Measurements from ENCODE around the gene VNN1.
"Not testable (repeated sequence)": the region's sequence is repeated elsewhere in the genome, so short reads cannot be mapped to it uniquely, and the experiment has no call there.

Gene VNN1

DNA sequence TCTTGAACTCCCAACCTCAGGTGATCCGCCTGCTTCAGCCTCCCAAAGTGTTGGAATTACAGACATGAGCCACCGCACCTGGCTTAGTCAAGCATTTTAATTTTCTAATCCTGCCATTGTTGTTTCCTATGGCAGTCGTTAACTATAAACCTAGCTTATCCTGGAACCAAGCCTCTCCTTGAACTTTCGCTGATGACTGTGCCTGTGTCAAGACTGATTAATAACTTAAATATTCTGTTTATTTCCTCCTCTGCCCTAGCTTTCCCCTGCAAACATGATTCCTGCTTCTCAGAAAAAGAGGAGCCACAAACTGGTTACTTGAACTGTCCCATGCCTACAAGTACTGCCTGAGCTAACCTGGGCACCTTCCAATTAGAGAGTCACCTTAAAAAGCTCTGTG is 1.5 kb downstream of the VNN1 start:
- in situ Hi-C loops (cut with MboI; ENCODE audit: low sequenced_read_pairs), result no loop called here

DNA sequence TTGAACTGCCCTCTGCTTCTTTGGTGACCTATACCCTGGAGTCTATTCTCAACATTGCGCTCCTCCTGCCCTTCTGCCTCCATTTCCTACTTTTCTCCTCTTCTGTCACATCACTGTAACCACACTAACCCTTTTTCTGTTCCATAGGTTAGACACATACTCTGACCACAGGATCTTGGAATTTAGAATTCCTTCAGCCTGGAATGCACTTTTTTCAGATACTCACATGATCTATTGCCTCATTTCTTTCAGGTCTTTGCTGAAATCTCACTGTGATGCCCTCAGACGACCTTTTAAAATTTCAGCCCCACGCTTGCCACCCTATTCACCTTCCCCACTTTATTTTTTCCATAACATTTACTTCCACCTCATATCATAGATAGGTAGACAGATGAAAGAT is 5.1 kb downstream of the VNN1 start:
- Histone ChIP-seq H3K36me3 (replicated peaks) (no peaks in the 10 kb centered on the region), H3K27me3 (ENCODE audit: low read depth) (0 out of 2 replicates have a peak, but pooled peaks cover 5% of the 10 kb centered on the region), H3K9me3 (no peaks in the 10 kb centered on the region), H3K4me1 (no peaks in the 10 kb centered on the region), H3K4me3 (no peak overlapping the region)
- in situ Hi-C loops (cut with MboI; ENCODE audit: low sequenced_read_pairs), result no loop called here
- DNase-seq (ENCODE audit: low spot score in 2 of 2), result no peak

More for the DNA sequence above, 1.5 kb downstream of the VNN1 start:
- Histone ChIP-seq H3K9me3 (no peaks in the 10 kb centered on the region), H3K4me3 (no peak overlapping the region), H3K4me1 (no peaks in the 10 kb centered on the region; the same call in 1 of the 2 replicates), H3K36me3 (replicated peaks) (no peaks in the 10 kb centered on the region), H3K27me3 (ENCODE audit: low read depth) (0 out of 2 replicates have a peak, but pooled peaks cover 2% of the 10 kb centered on the region)
- DNase-seq (ENCODE audit: low spot score in 2 of 2), result no peak

DNA sequence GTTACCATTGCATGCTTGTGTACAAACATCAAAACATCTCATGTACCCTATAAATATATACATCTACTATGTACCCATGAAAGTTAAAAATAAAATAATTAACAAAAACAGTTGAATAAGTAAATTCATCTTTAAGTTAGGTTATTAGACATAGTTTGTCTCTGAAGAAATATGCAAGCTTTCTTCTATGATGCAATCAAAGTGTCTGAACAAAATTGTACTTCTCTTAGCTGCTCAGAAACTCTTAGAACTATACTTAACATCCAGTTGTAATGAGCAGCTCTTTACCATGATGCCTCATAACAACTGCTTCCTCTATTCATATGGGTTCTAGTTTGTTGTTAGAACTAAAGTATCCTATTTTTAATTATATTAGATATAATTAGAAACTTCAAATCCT is 5.9 kb downstream of the VNN1 start:
- H3K36me3 ChIP-seq (replicated peaks), result no peaks in the 10 kb centered on the region
- H3K4me1 ChIP-seq, result no peaks in the 10 kb centered on the region
- in situ Hi-C loops (cut with MboI; ENCODE audit: low sequenced_read_pairs), result no loop called here
- H3K9me3 ChIP-seq, result no peaks in the 10 kb centered on the region
- 0 out of 2 replicates have a peak, but pooled peaks cover 5% of the 10 kb centered on the region for H3K27me3 ChIP-seq (ENCODE audit: low read depth)
- no peak for DNase-seq (ENCODE audit: low spot score in 2 of 2)
- H3K4me3 ChIP-seq, result no peak overlapping the region

DNA sequence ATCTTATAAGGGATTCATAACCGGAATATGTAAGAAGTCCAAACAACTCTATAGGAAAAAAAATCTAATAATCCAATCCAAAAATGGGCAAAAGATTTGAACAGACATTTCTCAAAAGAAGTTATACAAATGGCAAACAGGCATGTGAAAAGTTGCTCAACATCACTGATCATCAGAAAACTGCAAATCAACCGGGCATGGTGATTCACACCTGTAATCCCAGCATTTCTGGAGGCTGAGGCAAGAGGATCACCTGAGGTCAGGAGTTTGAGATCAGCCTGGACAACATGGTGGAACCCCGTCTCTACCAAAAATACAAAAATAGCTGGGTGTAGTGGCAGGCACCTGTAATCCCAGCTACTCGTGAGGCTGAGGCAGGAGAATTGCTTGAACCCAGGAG is 7.1 kb downstream of the VNN1 start:
- H3K4me3 ChIP-seq; H3K36me3 ChIP-seq (replicated peaks); in situ Hi-C loops (cut with MboI; ENCODE audit: low sequenced_read_pairs); H3K4me1 ChIP-seq; DNase-seq (ENCODE audit: low spot score in 2 of 2); H3K27me3 ChIP-seq (ENCODE audit: low read depth); H3K9me3 ChIP-seq: not testable (repeated sequence)

DNA sequence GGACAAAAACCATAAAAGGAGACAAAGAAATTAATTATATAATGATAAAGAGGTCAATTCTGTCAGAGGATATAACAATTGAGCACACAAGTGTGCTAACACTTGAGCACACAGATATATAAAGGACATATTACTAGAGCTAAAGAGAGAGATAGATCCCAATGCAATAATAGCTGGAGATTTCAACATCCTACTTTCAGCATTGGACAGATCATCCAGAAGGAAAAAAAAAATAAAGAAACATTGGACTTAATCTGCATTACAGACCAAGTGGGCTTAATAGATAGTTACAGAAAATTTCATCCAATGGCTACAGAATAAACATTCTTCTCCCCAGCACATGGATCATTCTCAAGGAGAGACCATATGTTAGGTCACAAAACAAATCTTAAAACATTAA is 9.9 kb downstream of the VNN1 start:
- no peaks in the 10 kb centered on the region for H3K4me1 ChIP-seq
- no peak overlapping the region for H3K4me3 ChIP-seq
- in situ Hi-C loops (cut with MboI; ENCODE audit: low sequenced_read_pairs), result no loop called here
- H3K36me3 ChIP-seq (replicated peaks), result no peaks in the 10 kb centered on the region
- H3K9me3 ChIP-seq, result no peaks in the 10 kb centered on the region
- H3K27me3 ChIP-seq (ENCODE audit: low read depth), result 0 out of 2 replicates have a peak, but pooled peaks cover 8% of the 10 kb centered on the region
- DNase-seq (ENCODE audit: low spot score in 2 of 2), result no peak

DNA sequence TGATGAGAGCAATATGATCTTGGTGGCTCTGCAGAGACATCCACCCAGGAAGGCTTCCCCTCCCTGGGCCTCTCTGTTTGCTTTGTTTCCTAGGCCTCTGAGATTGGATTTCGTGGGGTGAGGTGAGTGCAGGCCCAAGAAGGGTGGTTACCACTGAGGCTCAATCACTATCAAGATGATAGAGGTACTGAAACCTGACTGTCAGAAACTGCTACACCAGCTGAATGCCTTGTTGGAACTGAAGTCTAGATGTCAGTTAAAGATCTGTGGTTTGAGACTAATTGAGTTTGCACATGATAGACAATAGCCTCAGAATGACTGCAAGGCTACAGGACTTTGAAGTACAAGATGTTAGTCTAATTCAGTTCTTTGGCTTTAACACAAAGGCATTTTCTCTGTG is 15.2 kb downstream of the VNN1 start:
- no peak overlapping the region for H3K4me3 ChIP-seq
- H3K4me1 ChIP-seq, result no peaks in the 10 kb centered on the region
- no peaks in the 10 kb centered on the region for H3K9me3 ChIP-seq
- in situ Hi-C loops (cut with MboI; ENCODE audit: low sequenced_read_pairs), result no loop called here
- DNase-seq (ENCODE audit: low spot score in 2 of 2), result no peak
- H3K36me3 ChIP-seq (replicated peaks), result no peaks in the 10 kb centered on the region
- 0 out of 2 replicates have a peak, but pooled peaks cover 3% of the 10 kb centered on the region for H3K27me3 ChIP-seq (ENCODE audit: low read depth)

DNA sequence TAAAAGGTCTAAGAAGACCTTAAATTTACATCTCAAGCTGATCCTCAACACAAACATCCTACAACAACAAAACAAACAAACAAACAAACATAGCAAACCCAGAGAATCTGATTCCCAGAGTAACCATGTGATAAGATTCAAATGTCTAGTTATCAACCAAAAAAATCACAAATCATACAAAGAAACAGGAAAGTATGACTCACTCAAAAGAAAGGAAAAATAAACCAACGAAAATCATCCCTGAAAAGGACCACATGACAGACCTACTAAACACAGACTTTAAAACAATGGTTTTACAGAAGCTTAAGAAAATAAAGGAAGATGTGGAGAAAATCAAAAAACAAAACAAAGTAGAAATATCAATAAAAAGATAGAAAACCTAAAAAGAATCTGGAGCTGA is 18.1 kb downstream of the VNN1 start:
- in situ Hi-C loops (cut with MboI; ENCODE audit: low sequenced_read_pairs), result no loop called here
- DNase-seq (ENCODE audit: low spot score in 2 of 2), result no peak
- Histone ChIP-seq H3K4me3 (no peak overlapping the region), H3K4me1 (no peaks in the 10 kb centered on the region), H3K36me3 (replicated peaks) (no peaks in the 10 kb centered on the region), H3K9me3 (no peaks in the 10 kb centered on the region), H3K27me3 (ENCODE audit: low read depth) (0 out of 2 replicates have a peak, but pooled peaks cover 3% of the 10 kb centered on the region)

DNA sequence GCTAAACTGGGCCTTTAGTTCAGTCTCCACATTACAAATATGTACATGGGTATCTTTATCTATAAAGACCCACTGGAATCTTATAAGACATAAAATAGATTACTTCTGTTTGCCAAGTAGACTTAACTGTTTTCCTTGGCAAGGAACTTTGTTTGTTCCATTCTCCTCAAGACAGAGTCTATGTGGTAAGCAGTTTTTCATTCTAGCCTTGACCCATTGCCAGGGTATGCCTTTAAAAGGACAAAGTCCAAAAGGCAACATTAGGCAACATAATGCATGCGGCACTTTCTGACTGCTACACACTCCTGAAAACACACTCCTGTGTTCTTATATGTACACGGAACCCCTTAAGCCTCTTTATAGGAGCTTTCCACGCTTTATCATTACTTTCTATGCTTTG is 20.4 kb downstream of the VNN1 start:
- H3K4me3 ChIP-seq, result no peak overlapping the region
- no peak for DNase-seq (ENCODE audit: low spot score in 2 of 2)
- in situ Hi-C loops (cut with MboI; ENCODE audit: low sequenced_read_pairs), result no loop called here
- H3K27me3 ChIP-seq (ENCODE audit: low read depth), result 0 out of 2 replicates have a peak, but pooled peaks cover 2% of the 10 kb centered on the region
- no peaks in the 10 kb centered on the region for H3K36me3 ChIP-seq (replicated peaks)
- no peaks in the 10 kb centered on the region for H3K4me1 ChIP-seq
- no peaks in the 10 kb centered on the region for H3K9me3 ChIP-seq

DNA sequence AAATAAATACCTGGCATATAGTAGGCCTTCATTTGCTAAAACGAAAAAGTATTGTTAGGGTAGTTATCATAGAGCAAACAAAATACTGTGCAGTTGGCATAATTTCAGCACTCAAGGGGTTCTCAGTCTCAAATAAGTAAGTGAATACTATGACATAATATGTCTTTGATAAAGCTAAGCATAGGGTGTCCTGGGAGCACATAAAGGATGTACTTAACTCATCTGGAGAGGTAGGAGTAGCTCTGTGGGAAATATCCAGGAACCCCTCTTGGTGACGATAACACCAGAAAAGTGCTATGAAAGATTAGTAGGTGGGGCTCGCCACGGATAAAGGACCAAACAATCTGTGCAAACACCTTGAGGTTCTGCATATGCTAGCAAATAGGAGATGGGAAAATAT is 23.2 kb downstream of the VNN1 start:
- H3K27me3 ChIP-seq (ENCODE audit: low read depth), result peaks cover 12% of the 10 kb centered on the region; the same call in 1 of the 2 replicates
- in situ Hi-C loops (cut with MboI; ENCODE audit: low sequenced_read_pairs), result no loop called here
- no peaks in the 10 kb centered on the region for H3K4me1 ChIP-seq
- H3K36me3 ChIP-seq (replicated peaks), result no peaks in the 10 kb centered on the region
- DNase-seq (ENCODE audit: low spot score in 2 of 2), result no peak
- H3K4me3 ChIP-seq, result no peak overlapping the region
- no peaks in the 10 kb centered on the region for H3K9me3 ChIP-seq

DNA sequence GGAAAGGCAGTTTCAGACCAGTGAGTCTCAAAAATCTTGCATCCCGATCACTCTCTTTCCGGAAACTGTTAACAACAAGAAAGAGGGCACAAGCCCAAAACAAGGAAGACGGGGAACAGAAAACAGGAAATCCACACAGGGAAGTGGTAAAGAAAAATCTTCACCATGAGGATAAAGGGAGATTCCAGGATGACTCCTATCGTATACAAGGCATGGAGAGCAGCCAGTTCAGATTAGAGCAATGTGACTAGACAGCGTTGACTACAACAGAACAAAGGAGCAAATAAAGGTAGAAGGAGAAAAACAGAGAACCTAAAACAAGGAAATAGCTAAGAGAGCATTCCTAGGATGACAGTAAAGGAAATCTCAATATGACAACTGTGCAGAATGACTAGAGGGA is 26.5 kb downstream of the VNN1 start:
- Histone ChIP-seq H3K36me3 (replicated peaks) (no peaks in the 10 kb centered on the region), H3K27me3 (ENCODE audit: low read depth) (peaks cover 12% of the 10 kb centered on the region; the same call in 1 of the 2 replicates), H3K4me1 (no peaks in the 10 kb centered on the region), H3K9me3 (no peaks in the 10 kb centered on the region), H3K4me3 (no peak overlapping the region)
- no peak for DNase-seq (ENCODE audit: low spot score in 2 of 2)
- in situ Hi-C loops (cut with MboI; ENCODE audit: low sequenced_read_pairs), result no loop called here

DNA sequence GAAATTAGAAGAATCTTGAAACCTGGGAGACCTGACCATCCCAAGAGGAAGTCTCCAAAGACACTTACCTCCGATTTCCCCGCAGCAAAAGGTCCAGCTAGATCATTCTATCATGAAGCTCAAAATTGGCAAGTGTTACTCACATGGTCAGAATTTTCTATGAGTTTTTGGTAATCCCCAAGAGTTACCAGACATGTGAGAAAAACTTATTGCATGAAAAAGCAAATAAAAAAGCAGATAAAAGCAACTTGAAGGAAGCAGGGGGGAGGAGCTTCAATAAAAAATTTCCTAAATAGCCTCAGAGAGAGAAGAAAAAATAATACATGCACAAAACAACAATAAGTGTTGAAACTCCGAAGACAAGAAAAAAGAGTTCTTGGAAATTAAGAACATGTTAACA is 27.3 kb downstream of the VNN1 start:
- Histone ChIP-seq H3K27me3 (ENCODE audit: low read depth) (peaks cover 12% of the 10 kb centered on the region; the same call in 1 of the 2 replicates), H3K4me1 (no peaks in the 10 kb centered on the region), H3K9me3 (no peaks in the 10 kb centered on the region), H3K36me3 (replicated peaks) (no peaks in the 10 kb centered on the region), H3K4me3 (no peak overlapping the region)
- DNase-seq (ENCODE audit: low spot score in 2 of 2), result no peak
- in situ Hi-C loops (cut with MboI; ENCODE audit: low sequenced_read_pairs), result no loop called here

DNA sequence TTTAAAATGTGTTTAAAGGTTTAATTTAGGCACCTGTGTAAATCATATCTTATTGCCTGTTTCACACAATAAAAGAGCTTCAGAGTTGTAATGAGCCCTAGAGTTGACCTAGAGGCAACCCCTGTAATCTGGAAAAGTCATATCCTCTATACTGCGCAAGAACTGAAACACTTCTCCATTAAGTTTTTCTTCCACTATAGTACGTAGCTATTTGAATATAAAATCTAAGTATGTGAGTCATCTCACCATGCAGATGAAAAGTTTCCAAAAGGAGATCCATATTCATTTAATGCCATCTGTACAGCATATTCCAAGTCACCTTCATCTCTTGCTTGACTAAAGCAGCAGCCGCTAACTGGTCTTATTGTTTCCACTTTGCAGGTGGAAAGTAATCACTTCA is 28.8 kb downstream of the VNN1 start:
- DNase-seq (ENCODE audit: low spot score in 2 of 2), result no peak

DNA sequence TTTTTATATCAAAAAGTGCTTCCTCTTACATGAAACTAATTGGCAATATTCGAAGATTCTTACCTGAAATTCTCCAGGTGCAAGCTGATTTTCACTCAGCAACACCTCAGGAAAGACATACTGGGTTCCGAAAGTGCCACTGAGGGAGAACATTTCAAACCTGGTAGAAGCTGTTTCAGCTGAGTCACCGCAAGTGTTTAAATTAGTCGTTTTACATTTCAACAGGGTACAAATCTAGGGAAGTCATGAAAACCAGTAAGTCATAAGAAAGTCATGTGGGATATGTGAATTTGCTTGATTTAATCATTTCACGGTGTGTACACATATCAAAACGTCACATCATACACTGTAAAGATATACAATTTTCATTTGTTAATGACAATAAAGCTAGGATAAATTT is 29.6 kb downstream of the VNN1 start:
- in situ Hi-C loops (cut with MboI; ENCODE audit: low sequenced_read_pairs), result no loop called here
- no peaks in the 10 kb centered on the region for H3K36me3 ChIP-seq (replicated peaks)
- H3K9me3 ChIP-seq, result no peaks in the 10 kb centered on the region
- no peaks in the 10 kb centered on the region for H3K4me1 ChIP-seq
- H3K27me3 ChIP-seq (ENCODE audit: low read depth), result peaks cover 12% of the 10 kb centered on the region; the same call in 1 of the 2 replicates
- no peak overlapping the region for H3K4me3 ChIP-seq
- no peak for DNase-seq (ENCODE audit: low spot score in 2 of 2)

More for the DNA sequence above, 28.8 kb downstream of the VNN1 start:
- H3K4me3 ChIP-seq, result no peak overlapping the region
- H3K36me3 ChIP-seq (replicated peaks), result no peaks in the 10 kb centered on the region
- H3K27me3 ChIP-seq (ENCODE audit: low read depth), result peaks cover 12% of the 10 kb centered on the region; the same call in 1 of the 2 replicates
- in situ Hi-C loops (cut with MboI; ENCODE audit: low sequenced_read_pairs), result no loop called here
- H3K9me3 ChIP-seq, result no peaks in the 10 kb centered on the region
- no peaks in the 10 kb centered on the region for H3K4me1 ChIP-seq

DNA sequence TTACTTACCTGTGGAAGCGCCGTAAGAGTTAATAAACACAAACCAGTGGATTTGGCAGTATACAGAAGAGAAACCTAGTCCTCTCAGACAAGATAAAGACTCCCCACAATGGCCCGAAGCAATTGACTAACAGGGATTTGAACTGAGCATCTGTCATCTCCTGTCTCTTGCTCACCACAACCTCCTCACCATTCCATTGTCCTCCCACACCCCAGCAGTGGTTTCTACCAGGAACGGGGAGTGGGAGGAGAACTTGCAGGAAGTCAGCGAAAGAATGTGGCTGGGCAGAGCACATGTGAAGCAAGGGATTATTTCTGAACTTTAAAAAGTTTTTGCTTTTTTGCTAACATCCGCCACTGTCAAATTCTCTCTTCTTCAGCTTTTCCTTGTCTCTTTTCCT is 30.3 kb downstream of the VNN1 start:
- H3K4me3 ChIP-seq, result no peak overlapping the region
- no peaks in the 10 kb centered on the region for H3K9me3 ChIP-seq
- H3K36me3 ChIP-seq (replicated peaks), result no peaks in the 10 kb centered on the region
- H3K4me1 ChIP-seq, result no peaks in the 10 kb centered on the region
- H3K27me3 ChIP-seq (ENCODE audit: low read depth), result peaks cover 11% of the 10 kb centered on the region; the same call in 1 of the 2 replicates
- in situ Hi-C loops (cut with MboI; ENCODE audit: low sequenced_read_pairs), result no loop called here
- DNase-seq (ENCODE audit: low spot score in 2 of 2), result no peak

DNA sequence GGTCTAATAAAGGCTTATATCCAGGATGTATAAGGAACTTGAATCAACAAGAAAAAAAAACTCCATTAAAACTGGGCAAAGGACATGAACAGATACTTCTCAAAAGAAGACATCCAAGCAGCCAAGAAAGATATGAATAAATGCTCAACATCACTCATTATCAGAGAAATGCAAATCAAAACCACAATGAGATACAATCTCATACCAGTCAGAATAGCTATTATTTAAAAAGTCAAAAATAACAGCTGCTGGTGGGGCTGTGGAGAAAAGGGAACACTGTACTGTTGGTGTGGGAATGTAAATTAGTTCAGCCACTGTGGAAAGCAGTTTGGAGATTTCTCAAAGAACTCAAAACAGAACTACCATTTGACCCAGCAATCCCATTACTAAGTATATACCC is 34.8 kb downstream of the VNN1 start:
- H3K27me3 ChIP-seq (ENCODE audit: low read depth); in situ Hi-C loops (cut with MboI; ENCODE audit: low sequenced_read_pairs); H3K36me3 ChIP-seq (replicated peaks); H3K9me3 ChIP-seq; H3K4me1 ChIP-seq; DNase-seq (ENCODE audit: low spot score in 2 of 2); H3K4me3 ChIP-seq: not testable (repeated sequence)
